Prostate gland (tissue), 2 donors: ENCODE measurements around the gene IL36B. TPM values are rescaled to one million over a fixed set of nuclear protein-coding genes. Genes with fewer than 3 reads are reported as not detected.
"Not testable (repeated sequence)": the region's sequence is repeated elsewhere in the genome, so short reads cannot be mapped to it uniquely, and the experiment has no call there.

Experiments
- DNase-seq: peaks from one replicate; pipeline ENCODE4 v3.0.0-alpha.2; 2019; ENCODE audit warnings: low spot score
- H3K27ac ChIP-seq, 2 donors: fragments of 200-600 bp; sonication (generic); 2 replicates each; pipeline ENCODE4 v1.5.1; 2017 to 2019
- H3K27me3 ChIP-seq: fragments of 200-600 bp; sonication (generic); replicated peaks from 2 replicates; pipeline ENCODE4 v1.5.1; 2019; ENCODE audit not compliant: insufficient read depth
- H3K36me3 ChIP-seq, 2 donors: fragments of 200-600 bp; sonication (generic); 1 replicate in 1 of 2; 2 replicates in 1 of 2; pipeline versions ENCODE4 v1.5.1 to v1.8.1; 2017 to 2019
- H3K4me1 ChIP-seq: fragments of 200-600 bp; sonication (generic); replicated peaks from 2 replicates; pipeline ENCODE4 v1.5.1; 2019
- H3K4me3 ChIP-seq, 2 donors: fragments of 200-600 bp; sonication (generic); 2 replicates each; pipeline ENCODE4 v1.5.1; 2017 to 2019
- H3K9me3 ChIP-seq: fragments of 200-600 bp; sonication (generic); 2 replicates; pipeline ENCODE4 v1.5.1; 2017
- POLR2A ChIP-seq: fragments of 450-650 bp; IDR thresholded peaks from one replicate; pipeline ENCODE4 v1.6.1; 2016; ENCODE audit warnings: antibody characterized with exemption, mild to moderate bottlenecking
- POLR2AphosphoS5 ChIP-seq: sonication (generic); formaldehyde crosslinking; IDR thresholded peaks from one replicate; pipeline ENCODE4 v1.6.1; 2017; ENCODE audit warnings: antibody characterized with exemption
- WGBS: methylation state at CpG from one replicate; pipeline ENCODE4 v1.1.5; 2018; 5-methylcytosine and 5-hydroxymethylcytosine counted together
- intact Hi-C: fragments of 100-400 bp; cut with DNase I; formaldehyde crosslinking; loops from one replicate; pipeline ENCODE4 v1.14.2; 2022
- total RNA-seq, 2 donors: library from RNA; depleted of rRNA; stranded (reverse); fragments of >200 nt; gene quantifications; one replicate each; pipeline ENCODE4 v1.1.0, GENCODE V29; 2016
- TF ChIP-seq, protein P1 (sequence below), 4 experiments: fragments of 200-600 bp in 2 of 4; fragments of 450-650 bp in 2 of 4; sonication (generic) in 2 of 4; IDR thresholded peaks; 1 replicate in 3 of 4; 2 replicates in 1 of 4; pipeline ENCODE4 v1.5.1; 2016 to 2019; ENCODE audit warnings: antibody characterized with exemption in 4 of 4, mild to moderate bottlenecking in 2 of 4, moderate library complexity in 2 of 4

Gene IL36B
- total RNA-seq: not detected

- no peak within 1 kb of the TSS for H3K27ac ChIP-seq
- DNase-seq: no peak
- H3K27me3 ChIP-seq: no peaks in the 10 kb centered on the region
- H3K9me3 ChIP-seq: no peaks in the 10 kb centered on the region
- WGBS: 78% methylated on average over 6 of the region's 6 CpGs
- no peaks in the 10 kb centered on the region for H3K36me3 ChIP-seq
- no peaks in the 10 kb centered on the region for H3K4me1 ChIP-seq
- TF ChIP-seq POLR2A (no peak), POLR2AphosphoS5 (no peak)
- TF ChIP-seq, protein P1, sequence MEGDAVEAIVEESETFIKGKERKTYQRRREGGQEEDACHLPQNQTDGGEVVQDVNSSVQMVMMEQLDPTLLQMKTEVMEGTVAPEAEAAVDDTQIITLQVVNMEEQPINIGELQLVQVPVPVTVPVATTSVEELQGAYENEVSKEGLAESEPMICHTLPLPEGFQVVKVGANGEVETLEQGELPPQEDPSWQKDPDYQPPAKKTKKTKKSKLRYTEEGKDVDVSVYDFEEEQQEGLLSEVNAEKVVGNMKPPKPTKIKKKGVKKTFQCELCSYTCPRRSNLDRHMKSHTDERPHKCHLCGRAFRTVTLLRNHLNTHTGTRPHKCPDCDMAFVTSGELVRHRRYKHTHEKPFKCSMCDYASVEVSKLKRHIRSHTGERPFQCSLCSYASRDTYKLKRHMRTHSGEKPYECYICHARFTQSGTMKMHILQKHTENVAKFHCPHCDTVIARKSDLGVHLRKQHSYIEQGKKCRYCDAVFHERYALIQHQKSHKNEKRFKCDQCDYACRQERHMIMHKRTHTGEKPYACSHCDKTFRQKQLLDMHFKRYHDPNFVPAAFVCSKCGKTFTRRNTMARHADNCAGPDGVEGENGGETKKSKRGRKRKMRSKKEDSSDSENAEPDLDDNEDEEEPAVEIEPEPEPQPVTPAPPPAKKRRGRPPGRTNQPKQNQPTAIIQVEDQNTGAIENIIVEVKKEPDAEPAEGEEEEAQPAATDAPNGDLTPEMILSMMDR (IDR thresholded peaks at IDR 0.05): no peak
- intact Hi-C loops: no loop called here
- H3K4me3 ChIP-seq: no peak within 1 kb of the TSS
Measured at GRCh38 chr2:113052396-113052917, at the start of gene IL36B. TSS of gene IL36B (minus strand) at chr2:113052867.

GRCh38 chr2:113102133-113102532 lies 49.5 kb upstream of the IL36B start:
- intact Hi-C loops: no loop called here
- H3K9me3 ChIP-seq: no peaks in the 10 kb centered on the region
- H3K4me3 ChIP-seq: no peak overlapping the region
- no peaks in the 10 kb centered on the region for H3K4me1 ChIP-seq
- no peaks in the 10 kb centered on the region for H3K36me3 ChIP-seq
- TF ChIP-seq POLR2AphosphoS5 (no peak), POLR2A (no peak)
- WGBS: 73% methylated on average over 2 of the region's 2 CpGs
- H3K27me3 ChIP-seq: no peaks in the 10 kb centered on the region
- no peak overlapping the region for H3K27ac ChIP-seq
- DNase-seq: no peak

DNA sequence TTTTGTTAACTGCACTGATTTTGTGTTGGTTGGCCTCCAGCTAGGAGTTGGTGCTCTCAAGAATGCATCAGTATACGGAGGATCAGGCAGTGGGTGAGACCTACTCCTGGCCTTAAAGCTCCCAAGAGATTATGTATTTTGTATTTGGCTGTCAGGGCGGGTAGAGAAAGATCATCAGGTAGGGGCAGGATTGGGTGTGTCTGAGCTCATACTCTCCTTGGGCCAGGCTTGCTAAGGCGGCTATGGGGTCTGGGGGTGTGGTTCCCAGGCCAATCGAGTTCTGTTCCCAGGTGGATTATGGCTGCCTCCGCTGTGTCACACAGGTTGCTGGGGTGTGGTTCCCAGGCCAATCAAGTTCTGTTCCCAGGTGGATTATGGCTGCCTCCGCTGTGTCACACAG lies 45.9 kb upstream of the IL36B start:
- no peak for DNase-seq
- H3K4me1 ChIP-seq: no peaks in the 10 kb centered on the region
- no peaks in the 10 kb centered on the region for H3K36me3 ChIP-seq
- 87% methylated on average over 6 of the region's 6 CpGs for WGBS
- H3K9me3 ChIP-seq: no peaks in the 10 kb centered on the region
- intact Hi-C loops: no loop called here
- H3K27me3 ChIP-seq: no peaks in the 10 kb centered on the region
- no peak overlapping the region for H3K4me3 ChIP-seq
- no peak overlapping the region for H3K27ac ChIP-seq
- TF ChIP-seq POLR2A (no peak), POLR2AphosphoS5 (no peak)
- TF ChIP-seq, protein P1 (IDR thresholded peaks at IDR 0.05): no peak

GRCh38 chr2:113098041-113098440 lies 45.4 kb upstream of the IL36B start:
- Histone ChIP-seq H3K27me3 (no peaks in the 10 kb centered on the region), H3K4me3 (no peak overlapping the region), H3K27ac (no peak overlapping the region), H3K36me3 (no peaks in the 10 kb centered on the region), H3K9me3 (no peaks in the 10 kb centered on the region), H3K4me1 (no peaks in the 10 kb centered on the region)
- WGBS: 89% methylated on average over 4 of the region's 4 CpGs
- no peak for TF ChIP-seq POLR2AphosphoS5
- no peak for TF ChIP-seq POLR2A
- TF ChIP-seq, protein P1 (IDR thresholded peaks at IDR 0.05): no peak
- no peak for DNase-seq
- intact Hi-C loops: no loop called here

DNA sequence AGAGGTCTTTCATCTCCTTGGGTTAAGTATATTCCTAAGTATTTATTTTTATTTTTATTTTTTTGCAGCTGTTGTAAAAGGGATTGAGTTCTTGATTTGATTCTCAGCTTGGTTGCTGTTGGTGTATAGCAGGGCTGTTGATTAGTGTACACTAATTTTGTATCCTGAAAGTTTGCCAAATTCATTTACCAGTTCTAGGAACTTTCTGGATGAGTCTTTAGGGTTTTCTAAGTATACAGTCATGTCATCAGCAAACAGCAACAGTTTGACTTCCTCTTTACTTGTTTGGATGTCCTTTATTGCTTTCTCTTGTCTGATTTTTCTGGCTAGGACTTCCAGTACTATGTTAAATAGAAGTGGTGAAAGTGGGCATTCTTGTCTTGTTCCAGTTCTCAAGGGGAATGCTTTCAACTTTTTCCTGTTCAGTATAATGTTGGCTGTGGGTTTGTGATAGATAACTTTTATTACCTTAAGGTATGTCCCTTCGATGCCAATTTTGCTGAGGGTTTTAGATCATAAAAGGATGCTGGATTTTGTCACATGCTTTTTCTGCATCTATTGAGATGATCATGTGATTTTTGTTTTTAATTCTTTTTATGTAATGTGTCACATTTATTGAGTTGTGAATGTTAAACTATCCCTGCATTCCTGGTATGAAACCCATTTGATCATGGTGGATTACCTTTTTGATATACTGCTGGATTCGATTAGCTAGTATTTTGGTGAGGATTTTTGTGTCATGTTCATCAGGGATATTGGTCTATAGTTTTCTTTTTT lies 44.4 kb upstream of the IL36B start:
- H3K9me3 ChIP-seq: not testable (repeated sequence)
- 42% methylated on average over 2 of the region's 2 CpGs for WGBS

DNA sequence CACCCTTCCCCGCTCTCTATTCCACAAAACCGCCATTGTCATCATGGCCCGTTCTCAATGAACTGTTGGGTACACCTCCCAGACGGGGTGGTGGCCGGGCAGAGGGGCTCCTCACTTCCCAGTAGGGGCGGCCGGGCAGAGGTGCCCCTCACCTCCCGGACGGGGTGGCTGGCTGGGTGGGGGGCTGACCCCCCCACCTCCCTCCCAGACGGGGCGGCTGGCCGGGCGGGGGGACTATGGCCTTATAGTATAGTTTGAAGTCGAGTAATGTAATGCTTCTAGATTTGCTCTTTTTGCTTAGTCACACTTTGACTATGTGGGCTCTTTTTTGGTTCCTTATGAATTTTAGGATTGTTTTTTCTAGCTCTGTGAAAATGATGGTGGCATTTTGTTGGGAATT lies 43.6 kb upstream of the IL36B start:
- H3K27me3 ChIP-seq, H3K36me3 ChIP-seq, intact Hi-C loops, H3K9me3 ChIP-seq, DNase-seq, H3K27ac ChIP-seq, H3K4me1 ChIP-seq, H3K4me3 ChIP-seq: not testable (repeated sequence)
- WGBS: 83% methylated on average over 14 of the region's 14 CpGs

More for the DNA sequence above, 44.4 kb upstream of the IL36B start:
- H3K4me3 ChIP-seq, H3K27me3 ChIP-seq, H3K4me1 ChIP-seq, intact Hi-C loops, H3K36me3 ChIP-seq, DNase-seq, H3K27ac ChIP-seq: not testable (repeated sequence)
